Right ventricle myocardium superior (tissue), 1 donor: ENCODE results near the gene ATP6V0A1. TPM values are rescaled to one million over a fixed set of nuclear protein-coding genes. Genes with fewer than 3 reads are reported as not detected.
"Not testable (repeated sequence)": the region's sequence is repeated elsewhere in the genome, so short reads cannot be mapped to it uniquely, and the experiment has no call there.

Experiments
- ATAC-seq: fragments of 200-7000 bp; cut with Tn5 transposase; one replicate; pipeline ENCODE4 v1.9.1; 2020; ENCODE audit warnings: mild to moderate bottlenecking; ENCODE audit not compliant: poor library complexity
- DNase-seq: peaks from one replicate; pipeline ENCODE4 v3.0.0-alpha.2; 2020
- intact Hi-C: fragments of 100-400 bp; cut with DNase I; formaldehyde crosslinking; loops from one replicate; pipeline ENCODE4 v1.11.2; 2022
- total RNA-seq: library from RNA; stranded (reverse); fragmentation: NEBNext Ultra II Directional; extraction: Animal tissue kit (Norgen Biotek cat#: 25700); gene quantifications from one replicate; pipeline ENCODE4 v1.2.1, GENCODE V29; 2021
- donor health status: DM: no; HTN: yes; CAD: no; lungs with severe emphysema.

ATP6V0A1 gene
- total RNA-seq, 1 donor from 2014 or later: 29.9 TPM

DNA sequence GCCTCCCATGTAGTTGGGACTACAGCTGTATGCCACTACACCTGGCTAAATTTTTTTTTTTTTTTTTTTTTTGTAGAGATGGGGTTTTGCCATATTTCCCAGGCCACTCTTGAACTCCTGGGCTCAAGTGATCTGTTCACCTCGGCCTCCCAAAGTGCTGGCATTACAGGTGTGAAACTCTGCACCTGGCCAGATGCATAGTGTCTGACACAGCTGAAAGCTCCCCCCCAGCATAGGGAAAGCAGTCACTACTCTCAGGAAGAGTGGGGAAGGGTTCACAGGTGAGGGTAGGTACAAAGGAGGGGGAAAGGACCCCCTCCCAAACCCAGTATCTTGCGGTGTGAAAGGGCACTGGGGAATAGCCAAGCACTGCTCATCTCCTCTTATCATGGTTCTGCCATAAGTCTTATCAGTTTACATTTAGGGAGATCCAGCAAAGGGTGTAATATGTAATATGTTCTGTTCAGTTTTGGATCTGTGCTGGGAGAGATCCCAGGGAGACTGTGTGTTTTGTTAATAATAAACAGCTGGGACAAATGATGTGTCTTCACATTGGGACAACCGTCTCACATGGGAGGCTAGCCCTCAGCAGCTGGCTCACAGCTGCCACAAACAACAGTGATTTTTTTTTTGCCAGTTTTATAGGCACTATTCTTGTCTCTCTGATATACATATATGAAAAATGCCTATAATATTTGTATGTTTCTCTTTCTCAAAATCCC, 28.8 kb upstream of the ATP6V0A1 start:
- ATAC-seq: peak; percentile 56
- intact Hi-C loops: loop anchor here (5.0 kb wide), 1 partner anchor 87 kb away; no protein-coding TSS in a partner anchor
- DNase-seq: no peak

DNA sequence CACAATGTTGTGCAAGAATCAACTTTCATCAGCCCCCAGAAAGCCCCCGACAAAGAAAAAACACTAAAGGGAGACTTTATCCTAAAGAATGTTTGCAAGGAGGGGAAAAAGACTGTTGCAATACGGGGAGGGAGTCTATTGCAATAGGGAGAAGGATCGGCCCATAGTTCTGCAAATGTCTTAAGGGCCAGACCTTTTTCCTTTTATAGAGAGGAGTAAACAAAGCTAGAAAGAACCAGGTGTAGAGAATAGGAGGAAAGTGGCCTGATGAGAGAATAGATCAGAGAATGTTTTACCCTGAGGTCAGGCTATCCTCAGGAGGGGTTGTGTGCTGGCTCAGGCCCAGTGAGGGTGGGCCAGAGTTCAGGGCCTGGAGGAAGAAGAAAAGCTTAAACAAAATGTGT, 26.9 kb upstream of the ATP6V0A1 start:
- ATAC-seq (no peak), DNase-seq (no peak)
- intact Hi-C loops: no loop called here

DNA sequence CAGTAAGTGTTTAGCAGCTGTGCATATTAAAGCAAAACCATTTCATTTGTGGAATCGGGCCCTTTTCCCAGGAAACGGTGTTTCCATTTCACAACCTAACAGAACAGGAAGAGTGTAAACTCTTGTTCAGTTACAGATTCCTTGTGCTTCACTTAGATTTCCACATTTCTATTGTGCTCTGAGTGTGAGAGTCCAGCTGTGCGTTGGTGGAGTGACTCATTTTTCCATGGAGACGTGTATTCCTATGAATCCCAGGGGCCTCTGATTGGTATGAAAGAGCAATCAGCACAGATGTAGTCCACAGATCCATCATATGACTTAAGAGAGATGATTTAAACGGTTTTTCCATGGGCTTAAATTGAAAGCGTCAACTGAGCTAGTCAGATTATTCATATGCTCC, 22.3 kb upstream of the ATP6V0A1 start:
- intact Hi-C loops: no loop called here
- DNase-seq (no peak), ATAC-seq (peak; percentile 92)

DNA sequence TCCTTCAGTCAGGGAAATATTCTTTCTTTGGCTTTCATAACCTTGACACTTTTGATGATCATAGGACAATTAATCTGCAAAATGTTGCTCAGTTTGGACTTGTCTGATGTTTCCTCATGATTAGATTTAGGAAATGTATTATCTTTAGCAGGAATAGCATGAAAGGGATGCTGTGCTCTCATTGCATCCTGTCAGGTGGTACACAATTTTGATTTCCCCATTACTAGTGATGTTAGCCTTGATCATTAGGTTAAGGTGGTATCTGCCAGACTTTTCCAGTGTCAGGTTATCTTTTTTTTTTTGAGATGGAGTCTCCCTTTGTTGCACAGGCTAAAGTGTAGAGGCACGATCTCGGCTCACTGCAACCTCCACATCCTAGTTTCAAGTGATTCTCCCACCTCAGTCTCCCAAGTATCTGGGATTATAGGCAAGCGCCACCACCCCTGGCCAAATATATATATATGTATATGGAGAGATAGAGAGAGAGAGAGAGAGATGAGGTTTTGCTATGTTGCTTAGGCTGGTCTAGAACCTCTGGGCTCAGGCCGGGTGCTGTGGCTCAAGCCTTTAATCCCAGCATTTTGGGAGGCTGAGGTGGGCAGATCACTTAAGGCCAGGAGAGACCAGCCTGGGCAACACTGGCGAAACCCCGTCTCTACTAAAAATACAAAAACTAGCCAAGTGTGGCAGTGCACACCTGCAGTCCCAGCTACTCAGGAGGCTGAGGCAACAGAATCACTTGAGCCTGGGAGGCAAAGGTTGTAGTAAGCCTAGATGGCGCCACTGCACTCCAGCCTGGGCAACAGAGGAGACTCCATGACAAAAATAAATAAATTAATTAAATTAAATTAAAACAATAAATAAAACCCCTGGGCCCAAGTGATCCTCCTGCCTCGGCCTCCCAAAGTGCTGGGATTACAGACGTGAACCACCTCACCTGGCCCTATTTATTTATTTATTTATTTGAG, 19.8 kb upstream of the ATP6V0A1 start:
- DNase-seq (peak; percentile 51), ATAC-seq (no peak)
- intact Hi-C loops: no loop called here

DNA sequence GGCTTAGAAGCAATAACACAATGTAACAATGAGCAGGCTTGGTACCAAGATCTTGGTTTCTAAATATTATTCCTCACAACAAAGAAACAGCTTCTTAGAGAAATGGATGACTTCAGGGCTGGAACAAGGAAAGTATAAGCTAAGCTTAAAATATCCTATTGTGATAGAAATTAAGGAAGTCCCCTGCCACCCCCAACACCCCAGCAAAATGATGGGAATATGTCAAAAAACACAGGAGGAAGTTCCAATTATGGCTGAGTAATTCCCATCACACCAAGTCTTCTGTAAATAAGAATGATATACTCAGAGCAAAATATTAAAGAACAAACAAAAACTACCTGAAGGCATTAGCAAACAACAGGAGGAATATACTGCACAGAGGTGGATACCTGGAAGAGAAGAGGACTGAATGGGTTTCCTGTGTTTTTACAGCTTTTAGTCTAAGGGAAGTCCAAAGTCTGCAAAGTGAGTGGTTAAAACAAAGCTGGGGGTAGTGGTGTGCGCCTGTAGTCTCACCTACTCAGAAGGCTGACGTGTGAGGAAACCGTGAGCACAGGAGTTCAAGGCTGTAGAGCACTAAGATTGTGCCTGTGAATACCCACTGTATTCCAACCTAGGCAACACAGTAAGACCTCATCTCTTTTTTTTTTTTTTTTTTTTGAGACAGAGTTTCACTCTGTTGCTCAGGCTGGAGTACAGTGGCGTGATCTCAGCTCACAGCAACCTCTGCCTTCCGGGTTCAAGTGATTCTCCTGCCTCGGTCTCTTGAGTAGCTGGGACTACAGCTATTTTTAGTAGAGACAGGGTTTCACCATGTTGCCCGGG, 17.1 kb upstream of the ATP6V0A1 start:
- intact Hi-C loops: no loop called here
- ATAC-seq (no peak), DNase-seq (no peak)

DNA sequence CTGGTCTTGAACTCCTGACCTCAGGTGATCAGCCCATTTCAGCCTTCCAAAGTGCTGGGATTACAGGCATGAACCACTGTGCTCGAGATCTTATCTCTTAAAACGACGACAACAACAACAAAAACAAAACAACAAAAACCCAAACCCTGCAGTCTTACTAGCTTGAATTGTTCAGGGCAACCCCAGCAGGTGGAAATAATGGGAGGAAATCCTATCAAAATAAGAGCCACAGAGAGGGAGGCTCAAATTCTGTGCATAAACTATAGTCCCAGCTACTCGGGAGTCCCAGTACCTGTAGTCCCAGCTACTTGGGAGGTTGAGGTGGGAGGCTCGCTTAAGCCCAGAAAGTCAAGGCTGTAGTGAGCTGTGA, 16.5 kb upstream of the ATP6V0A1 start:
- no peak for DNase-seq
- intact Hi-C loops: no loop called here
- ATAC-seq: no peak

DNA sequence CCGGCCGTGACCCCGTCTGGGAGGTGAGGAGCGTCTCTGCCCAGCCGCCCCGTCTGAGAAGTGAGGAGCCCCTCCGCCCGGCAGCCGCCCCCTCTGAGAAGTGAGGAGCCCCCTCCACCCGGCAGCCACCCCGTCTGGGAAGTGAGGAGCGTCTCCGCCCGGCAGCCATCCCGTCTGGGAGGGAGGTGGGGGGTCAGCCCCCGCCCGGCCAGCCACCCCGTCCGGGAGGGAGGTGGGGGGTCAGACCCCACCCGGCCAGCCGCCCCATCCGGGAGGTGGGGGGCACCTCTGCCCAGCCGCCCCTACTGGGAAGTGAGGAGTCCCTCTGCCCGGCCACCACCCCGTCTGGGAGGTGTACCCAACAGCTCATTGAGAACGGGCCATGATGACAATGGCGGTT, 9.5 kb upstream of the ATP6V0A1 start:
- DNase-seq, intact Hi-C loops, ATAC-seq: not testable (repeated sequence)

DNA sequence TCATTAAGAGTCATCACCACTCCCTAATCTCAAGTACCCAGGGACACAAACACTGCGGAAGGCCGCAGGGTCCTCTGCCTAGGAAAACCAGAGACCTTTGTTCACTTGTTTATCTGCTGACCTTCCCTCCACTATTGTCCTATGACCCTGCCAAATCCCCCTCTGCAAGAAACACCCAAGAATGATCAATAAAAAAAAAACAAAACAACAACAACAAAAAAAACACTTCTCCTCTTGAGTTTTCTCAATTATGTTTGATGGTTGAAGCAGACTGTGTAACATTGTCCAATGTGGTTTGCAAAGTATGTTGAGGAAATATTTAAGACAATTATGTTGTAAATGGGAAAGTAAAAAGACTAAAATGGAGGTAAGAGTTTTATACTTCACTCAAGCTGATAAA, 8.8 kb upstream of the ATP6V0A1 start:
- ATAC-seq, DNase-seq, intact Hi-C loops: not testable (repeated sequence)

DNA sequence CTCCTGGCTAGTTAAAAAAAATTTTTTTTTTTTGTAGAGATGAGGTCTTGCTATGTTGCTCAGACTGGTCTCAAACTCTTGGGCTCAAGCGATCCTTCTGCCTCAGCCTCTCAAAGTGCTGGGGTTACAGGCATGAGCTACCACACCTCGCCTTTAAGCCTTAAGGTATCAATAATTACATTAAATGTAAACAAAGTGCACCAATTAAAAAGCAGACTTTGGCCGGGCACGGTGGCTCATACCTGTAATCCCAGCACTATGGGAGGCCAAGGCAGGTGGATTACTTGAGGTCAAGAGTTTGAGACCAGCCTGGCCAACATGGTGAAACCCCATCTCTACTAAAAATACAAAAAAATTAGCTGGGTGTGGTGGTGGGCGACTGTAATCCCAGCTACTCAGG, 7.4 kb upstream of the ATP6V0A1 start:
- DNase-seq, intact Hi-C loops, ATAC-seq: not testable (repeated sequence)

DNA sequence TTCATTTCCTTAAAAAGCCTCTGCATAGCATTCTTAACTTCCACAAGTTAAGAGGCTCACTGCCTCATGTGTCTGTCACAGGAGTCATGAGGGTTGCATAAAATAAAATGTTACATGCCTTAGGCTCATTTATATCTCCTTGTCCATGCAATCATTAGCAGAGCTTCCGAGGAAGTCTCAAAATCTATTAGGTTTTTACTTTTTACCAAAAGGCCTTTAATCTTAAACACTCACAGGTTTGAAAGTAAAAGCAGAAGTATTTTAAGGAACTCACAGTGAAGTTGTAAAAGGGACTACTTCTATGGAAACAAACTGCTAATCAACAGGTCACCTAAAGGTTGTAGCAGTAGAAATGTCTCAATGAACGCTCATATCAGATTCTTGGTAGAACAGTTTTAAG, 5.2 kb upstream of the ATP6V0A1 start:
- intact Hi-C loops: no loop called here
- ATAC-seq: no peak
- DNase-seq: no peak

DNA sequence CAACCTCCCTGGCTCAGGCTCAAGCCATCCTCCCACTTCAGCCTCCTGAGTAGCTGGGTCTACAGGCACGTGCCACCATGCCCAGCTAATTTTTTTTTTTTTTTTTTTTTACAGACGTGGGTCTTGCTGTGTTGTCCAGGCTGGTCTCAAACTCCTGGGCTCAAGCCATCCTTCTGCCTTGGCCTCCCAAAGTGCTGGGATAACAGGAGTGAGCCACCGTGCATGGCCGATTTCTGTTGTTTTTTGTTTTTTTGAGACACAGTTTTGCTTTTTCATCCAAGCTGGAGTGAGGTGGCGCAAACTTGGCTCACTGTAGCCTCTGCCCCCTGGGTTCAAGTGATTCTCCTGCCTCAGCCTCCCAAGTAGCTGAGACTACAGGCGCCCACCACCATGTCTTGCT, 3.7 kb upstream of the ATP6V0A1 start:
- ATAC-seq, intact Hi-C loops, DNase-seq: not testable (repeated sequence)

DNA sequence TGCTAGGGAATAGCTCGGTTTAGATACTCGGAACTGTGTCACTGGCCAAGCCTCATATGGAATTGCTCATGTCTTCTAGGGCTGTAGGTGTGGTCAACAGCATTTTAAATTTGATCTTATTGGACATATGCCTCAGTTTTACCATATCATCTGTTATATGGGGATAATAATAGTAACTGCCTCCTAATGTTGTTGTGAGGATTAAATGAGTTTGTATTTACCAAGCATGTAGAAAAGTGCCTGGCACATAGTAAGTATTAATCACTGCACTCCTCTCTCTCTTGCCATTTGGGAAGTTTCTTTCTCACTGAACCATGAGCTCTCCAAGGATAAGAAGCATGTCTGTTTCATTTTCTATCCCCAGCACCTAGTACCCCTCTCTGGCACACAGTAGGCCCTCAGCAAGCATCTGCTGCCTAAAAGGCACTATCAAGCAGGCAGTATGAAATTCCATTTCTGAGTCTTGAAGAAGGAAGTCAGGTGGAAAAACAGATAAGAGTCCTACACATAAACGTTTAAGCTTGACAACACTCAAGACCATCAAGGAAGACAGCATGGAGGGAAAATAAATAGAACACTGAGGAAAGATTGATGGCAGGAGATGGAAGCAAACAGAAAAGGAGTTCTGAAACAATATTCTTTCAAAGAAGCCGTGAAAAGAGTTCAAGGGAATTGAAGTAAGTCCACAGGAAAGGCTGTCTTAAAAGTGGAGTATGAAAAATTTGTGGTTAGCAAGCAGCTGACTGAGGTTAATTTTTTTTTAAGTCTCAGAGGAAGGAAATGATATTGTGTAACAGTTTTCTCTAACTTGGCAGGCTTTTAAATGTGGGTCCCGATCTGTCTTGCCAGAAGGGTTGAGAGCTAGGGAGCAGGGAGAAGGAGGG, 2.2 kb upstream of the ATP6V0A1 start:
- intact Hi-C loops: no loop called here
- peak; percentile 28 for ATAC-seq

DNA sequence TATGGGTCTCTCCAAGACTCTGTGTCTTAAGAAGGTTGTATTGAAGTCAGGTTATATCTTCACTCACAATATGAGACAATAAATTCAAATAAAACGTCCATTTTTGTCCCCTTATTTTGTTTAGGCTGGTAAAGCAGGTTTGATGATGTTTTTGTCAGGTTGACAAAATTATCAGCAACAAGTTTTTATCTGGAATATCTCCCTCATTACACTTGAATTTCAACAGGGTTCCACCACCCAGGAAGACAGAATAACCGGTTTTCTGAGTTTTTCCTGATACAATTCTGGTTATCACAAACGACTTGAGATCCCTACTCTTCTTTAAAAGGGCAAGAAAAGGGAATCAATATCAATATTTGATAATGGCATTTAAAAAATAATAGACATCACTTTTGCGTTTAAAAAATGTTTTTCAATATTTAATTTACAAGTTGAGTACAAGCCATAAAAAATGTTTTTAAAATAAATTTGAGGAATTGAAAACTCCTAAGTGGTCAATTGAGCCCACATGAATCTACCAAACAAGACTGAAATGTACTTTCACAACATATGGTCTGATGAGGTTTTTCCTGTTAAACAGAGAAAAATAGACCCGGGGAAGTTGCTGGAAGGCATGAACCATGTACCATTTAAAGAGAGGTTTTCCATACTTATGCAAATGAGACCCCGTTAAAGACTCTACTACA, 1.4 kb upstream of the ATP6V0A1 start:
- no peak for DNase-seq
- intact Hi-C loops: no loop called here
- ATAC-seq: no peak

More for the DNA sequence above, 2.2 kb upstream of the ATP6V0A1 start:
- DNase-seq: no peak

DNA sequence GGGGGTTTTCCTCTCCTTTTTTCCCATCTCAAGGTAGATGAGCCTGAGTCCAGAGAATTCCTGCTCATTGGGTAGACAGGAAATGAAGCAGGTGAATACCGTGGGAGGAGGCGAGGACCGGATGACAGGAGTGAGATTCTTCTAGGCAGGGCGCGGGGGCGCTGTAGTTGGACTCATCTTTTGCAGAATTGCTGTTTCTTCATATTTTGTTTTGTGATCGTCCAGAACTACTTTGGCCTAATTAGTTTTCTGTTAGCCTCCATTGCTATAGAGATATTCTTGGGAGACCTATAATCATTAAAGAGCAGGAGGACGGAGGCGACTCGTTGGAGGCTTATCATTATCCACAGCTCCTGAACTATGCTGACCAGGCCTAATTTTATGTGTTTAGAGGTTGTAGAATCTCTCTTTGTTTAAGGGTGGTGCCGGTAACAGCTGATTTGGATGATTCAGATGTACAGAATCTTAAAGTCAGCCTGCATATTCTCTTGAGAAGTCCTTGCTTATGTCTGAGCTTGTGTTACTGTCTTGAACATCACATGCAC, 650 bp downstream of the ATP6V0A1 start:
- peak; percentile 58 for DNase-seq
- intact Hi-C loops: no loop called here
- peak; percentile 41 for ATAC-seq

DNA sequence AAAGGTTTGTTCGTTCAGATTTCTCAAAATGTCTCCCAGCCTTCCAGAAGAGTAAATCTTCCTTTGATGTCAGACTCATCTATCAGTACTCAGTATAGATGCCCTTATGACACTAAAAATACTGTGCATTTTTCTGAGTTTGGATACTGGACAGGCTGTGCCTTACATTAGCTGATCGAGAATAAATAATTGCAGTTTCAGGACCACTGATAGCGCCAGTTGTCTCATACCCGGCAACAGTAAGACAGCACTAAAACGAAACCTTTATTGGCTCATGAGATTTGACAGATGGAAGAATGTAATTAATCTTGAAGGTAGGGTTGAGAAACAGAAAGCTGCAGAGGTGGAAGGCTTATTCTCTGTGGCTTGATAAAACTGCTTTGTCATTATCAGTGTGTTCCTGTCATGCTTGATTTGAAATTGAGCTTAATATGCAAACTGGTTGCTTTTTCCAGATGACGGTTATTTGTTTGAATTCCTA, 1.2 kb downstream of the ATP6V0A1 start:
- intact Hi-C loops: loop anchor here (5.0 kb wide), 1 partner anchor 57 kb away; no protein-coding TSS in a partner anchor
- ATAC-seq (peak; percentile 23), DNase-seq (no peak)

DNA sequence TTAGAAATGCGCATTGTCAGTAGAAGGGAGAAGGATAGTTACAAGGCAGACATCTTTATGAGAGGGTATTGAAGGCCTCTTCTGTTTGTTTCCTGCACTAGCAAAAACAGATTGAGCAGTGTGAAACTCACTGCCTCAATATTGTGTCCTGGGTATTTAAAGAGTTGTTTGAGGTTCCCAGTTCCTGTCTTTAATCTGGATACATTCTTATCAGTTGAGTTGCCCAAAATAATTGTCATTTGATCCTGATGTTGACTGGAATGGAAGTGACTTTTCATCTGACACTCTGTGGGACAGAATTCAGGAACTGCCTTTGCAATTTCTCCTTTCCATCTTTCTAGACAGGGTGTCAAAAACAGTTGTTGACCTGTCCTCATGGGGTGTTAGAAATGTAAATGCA, 1.7 kb downstream of the ATP6V0A1 start:
- intact Hi-C loops: loop anchor here (5.0 kb wide), 1 partner anchor 57 kb away; no protein-coding TSS in a partner anchor
- no peak for ATAC-seq
- DNase-seq: no peak

DNA sequence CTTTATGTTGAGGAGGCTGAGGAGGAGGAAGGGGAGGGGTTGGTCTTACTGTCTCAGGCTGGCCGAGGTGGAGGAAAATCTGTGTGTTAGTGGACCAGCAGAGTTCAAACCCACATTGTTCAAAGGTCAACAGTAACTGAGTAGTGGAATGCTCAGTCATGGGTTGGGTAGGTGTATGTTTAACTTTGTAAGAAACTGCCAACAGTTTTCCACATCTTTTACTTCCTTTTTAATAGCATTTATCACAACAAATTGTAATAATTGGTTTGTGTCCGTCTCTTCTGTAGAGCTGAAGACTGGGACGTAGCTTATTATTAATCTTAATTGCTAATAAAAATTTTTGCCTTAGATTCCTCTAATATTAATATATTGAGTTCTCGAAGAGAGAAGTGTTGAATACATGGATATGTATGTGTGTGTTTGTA, 5.3 kb downstream of the ATP6V0A1 start:
- no peak for ATAC-seq
- no peak for DNase-seq
- intact Hi-C loops: loop anchor here (5.0 kb wide), 1 partner anchor 53 kb away; no protein-coding TSS in a partner anchor
